Prostate gland (tissue), 2 donors: ENCODE results near the gene IKZF2. TPM values are rescaled to one million over a fixed set of nuclear protein-coding genes. Genes with fewer than 3 reads are reported as not detected.
A peak's percentile ranks its signal among the peaks of the same experiment; 100 is the strongest.

Source experiments
- DNase-seq: peaks from one replicate; pipeline ENCODE4 v3.0.0-alpha.2; 2019; ENCODE audit warnings: low spot score
- H3K27ac ChIP-seq, 2 donors: fragments of 200-600 bp; sonication (generic); 2 replicates each; pipeline ENCODE4 v1.5.1; 2017 to 2019
- H3K27me3 ChIP-seq: fragments of 200-600 bp; sonication (generic); replicated peaks from 2 replicates; pipeline ENCODE4 v1.5.1; 2019; ENCODE audit not compliant: insufficient read depth
- H3K36me3 ChIP-seq, 2 donors: fragments of 200-600 bp; sonication (generic); 1 replicate in 1 of 2; 2 replicates in 1 of 2; pipeline versions ENCODE4 v1.5.1 to v1.8.1; 2017 to 2019
- H3K4me1 ChIP-seq: fragments of 200-600 bp; sonication (generic); replicated peaks from 2 replicates; pipeline ENCODE4 v1.5.1; 2019
- H3K4me3 ChIP-seq, 2 donors: fragments of 200-600 bp; sonication (generic); 2 replicates each; pipeline ENCODE4 v1.5.1; 2017 to 2019
- H3K9me3 ChIP-seq: fragments of 200-600 bp; sonication (generic); 2 replicates; pipeline ENCODE4 v1.5.1; 2017
- CTCF ChIP-seq, 4 experiments: fragments of 200-600 bp in 2 of 4; fragments of 450-650 bp in 2 of 4; sonication (generic) in 2 of 4; IDR thresholded peaks; 1 replicate in 3 of 4; 2 replicates in 1 of 4; pipeline ENCODE4 v1.5.1; 2016 to 2019; ENCODE audit warnings: antibody characterized with exemption in 4 of 4, mild to moderate bottlenecking in 2 of 4, moderate library complexity in 2 of 4
- POLR2A ChIP-seq: fragments of 450-650 bp; IDR thresholded peaks from one replicate; pipeline ENCODE4 v1.6.1; 2016; ENCODE audit warnings: antibody characterized with exemption, mild to moderate bottlenecking
- POLR2AphosphoS5 ChIP-seq: sonication (generic); formaldehyde crosslinking; IDR thresholded peaks from one replicate; pipeline ENCODE4 v1.6.1; 2017; ENCODE audit warnings: antibody characterized with exemption
- WGBS: methylation state at CpG from one replicate; pipeline ENCODE4 v1.1.5; 2018; 5-methylcytosine and 5-hydroxymethylcytosine counted together
- intact Hi-C: fragments of 100-400 bp; cut with DNase I; formaldehyde crosslinking; loops from one replicate; pipeline ENCODE4 v1.14.2; 2022
- total RNA-seq, 2 donors: library from RNA; depleted of rRNA; stranded (reverse); fragments of >200 nt; gene quantifications; one replicate each; pipeline ENCODE4 v1.1.0, GENCODE V29; 2016

IKZF2 gene
- total RNA-seq, 2 donors from 2014 or later, result 24.4 to 27.8 TPM

GRCh38 chr2:213104903-213105202 lies 46.6 kb downstream of the IKZF2 start:
- no peak overlapping the region for H3K27ac ChIP-seq
- intact Hi-C loops, result no loop called here

GRCh38 chr2:213104092-213104902 lies 47.1 kb downstream of the IKZF2 start:
- 23% methylated on average over 7 of the region's 7 CpGs for WGBS
- H3K4me3 ChIP-seq, result no peak overlapping the region
- TF ChIP-seq CTCF (IDR thresholded peaks at IDR 0.05) (no peak), POLR2A (no peak), POLR2AphosphoS5 (no peak)
- intact Hi-C loops, result no loop called here
- no peaks in the 10 kb centered on the region for H3K36me3 ChIP-seq
- peak; percentile 60 for DNase-seq
- H3K27me3 ChIP-seq, result no peaks in the 10 kb centered on the region
- no peak overlapping the region for H3K27ac ChIP-seq
- no peaks in the 10 kb centered on the region for H3K4me1 ChIP-seq
- no peaks in the 10 kb centered on the region for H3K9me3 ChIP-seq

More at GRCh38 chr2:213104903-213105202, 46.6 kb downstream of the IKZF2 start:
- no peak for TF ChIP-seq POLR2A
- TF ChIP-seq POLR2AphosphoS5, result no peak
- TF ChIP-seq CTCF (IDR thresholded peaks at IDR 0.05), result no peak
- Histone ChIP-seq H3K36me3 (no peaks in the 10 kb centered on the region), H3K9me3 (no peaks in the 10 kb centered on the region), H3K27me3 (no peaks in the 10 kb centered on the region), H3K4me1 (no peaks in the 10 kb centered on the region), H3K4me3 (no peak overlapping the region)
- no peak for DNase-seq

- Histone ChIP-seq H3K27ac (no peak overlapping the region), H3K4me3 (no peak overlapping the region), H3K36me3 (no peaks in the 10 kb centered on the region), H3K27me3 (no peaks in the 10 kb centered on the region), H3K9me3 (no peaks in the 10 kb centered on the region), H3K4me1 (no peaks in the 10 kb centered on the region)
- 87% methylated on average over 5 of the region's 5 CpGs for WGBS
- DNase-seq, result no peak
- intact Hi-C loops, result no loop called here
- TF ChIP-seq POLR2A (no peak), CTCF (IDR thresholded peaks at IDR 0.05) (no peak), POLR2AphosphoS5 (no peak)
These were observed 49.5 kb downstream of the IKZF2 start for GRCh38 chr2:213101692-213102460.

- H3K27ac ChIP-seq, result no peak overlapping the region
- WGBS, result 93% methylated on average over 1 of the region's 1 CpG
- H3K4me1 ChIP-seq, result no peaks in the 10 kb centered on the region
- DNase-seq, result no peak
- no peak overlapping the region for H3K4me3 ChIP-seq
- intact Hi-C loops, result no loop called here
- H3K9me3 ChIP-seq, result no peaks in the 10 kb centered on the region
- TF ChIP-seq CTCF (IDR thresholded peaks at IDR 0.05) (no peak), POLR2A (no peak), POLR2AphosphoS5 (no peak)
- no peaks in the 10 kb centered on the region for H3K27me3 ChIP-seq
- H3K36me3 ChIP-seq, result no peaks in the 10 kb centered on the region
These were observed 50.3 kb downstream of the IKZF2 start for GRCh38 chr2:213101109-213101508.
